Endothelial cell of umbilical vein (primary cell): Measurements from ENCODE around the gene PUS7L. TPM values are rescaled to one million over a fixed set of nuclear protein-coding genes. Genes with fewer than 3 reads are reported as not detected.

ENCODE experiments used
- BruUV-seq: library from RNA; stranded (reverse); fragments of 400-500 nt; replicated peaks from 2 replicates; lab custom pipeline; 2021; lab: Mats Ljungman, UMichigan
- CTCF ChIA-PET: fragments of 300-600, 350-600 bp; sonication (Branson Sonifier 250); formaldehyde crosslinking; loops from one replicate; lab custom pipeline; 2021; ENCODE audit warnings: antibody characterized with exemption, inconsistent platforms; lab: Charles Lee
- POLR2A ChIA-PET: fragments of 300-600, 350-600 bp; sonication (Branson Sonifier 250); formaldehyde crosslinking; loops from one replicate; lab custom pipeline; 2021; ENCODE audit warnings: antibody characterized with exemption, inconsistent platforms; lab: Charles Lee
- DNase-seq: peaks from one replicate; pipeline ENCODE4 v3.0.0-alpha.2; 2011; ENCODE audit warnings: low read depth, low spot score
- FAIRE-seq: peaks from 2 replicates; lab custom pipeline; 2011; peaks lifted over from hg19 to GRCh38; lab: Jason Lieb, UNC
- H2AFZ ChIP-seq: 2 replicates; pipeline ENCODE4 v1.6.0; 2012; ENCODE audit warnings: low read depth, low read length, control low read depth, inconsistent platforms
- H3K27ac ChIP-seq: 2 replicates; pipeline ENCODE4 v1.5.1; 2011; ENCODE audit warnings: low read depth, mild to moderate bottlenecking, control low read depth, low read length, moderate library complexity; ENCODE audit not compliant: insufficient read depth
- H3K27me3 ChIP-seq, 2 experiments: 2 replicates each; pipeline versions ENCODE4 v1.6.0 to v1.6.1; 2011; ENCODE audit warnings: low read length in 2 of 2, mixed read lengths in 1 of 2; ENCODE audit not compliant: control insufficient read depth in 2 of 2, insufficient read depth in 2 of 2
- H3K36me3 ChIP-seq, 2 experiments: 2 replicates in 1 of 2; 3 replicates in 1 of 2; pipeline ENCODE4 v1.5.1; 2011; ENCODE audit warnings: low read length in 2 of 2, mild to moderate bottlenecking in 1 of 2, moderate library complexity in 1 of 2; ENCODE audit not compliant: control insufficient read depth in 2 of 2, insufficient read depth in 2 of 2; ENCODE audit errors: extremely low read depth in 1 of 2
- H3K4me1 ChIP-seq: 3 replicates; pipeline ENCODE4 v1.5.1; 2011; ENCODE audit warnings: mild to moderate bottlenecking, low read length; ENCODE audit not compliant: control insufficient read depth, insufficient read depth; ENCODE audit errors: extremely low read depth
- H3K4me2 ChIP-seq: 2 replicates; pipeline ENCODE4 v1.6.1; 2011; ENCODE audit warnings: low read length, control low read depth, mixed read lengths; ENCODE audit not compliant: insufficient read depth
- H3K4me3 ChIP-seq, 3 experiments: fragments of 200-600 bp in 1 of 3; sonication (generic), shearing (Covaris generic) in 1 of 3; replicated peaks in 1 of 3; 2 replicates each; pipeline ENCODE4 v1.5.1; 2011 to 2016; ENCODE audit warnings: control low read depth in 3 of 3, low read length in 3 of 3, mild to moderate bottlenecking in 2 of 3, inconsistent platforms in 1 of 3, low read depth in 1 of 3, moderate library complexity in 1 of 3; ENCODE audit not compliant: insufficient read depth in 1 of 3
- H3K79me2 ChIP-seq: 2 replicates; pipeline ENCODE4 v1.6.0; 2012; ENCODE audit warnings: low read length, inconsistent platforms; ENCODE audit not compliant: control insufficient read depth, insufficient read depth
- H3K9ac ChIP-seq: replicated peaks from 2 replicates; pipeline ENCODE3; 2011; ENCODE audit warnings: low read length, control low read depth; ENCODE audit not compliant: insufficient read depth; ENCODE audit errors: extremely low read depth
- H3K9me1 ChIP-seq: replicated peaks from 3 replicates; pipeline ENCODE4 v1.6.0; 2011; ENCODE audit warnings: mild to moderate bottlenecking, low read length; ENCODE audit not compliant: control insufficient read depth, insufficient read depth; ENCODE audit errors: extremely low read depth
- H3K9me3 ChIP-seq: replicated peaks from 2 replicates; pipeline ENCODE4 v1.5.1; 2012; ENCODE audit warnings: low read length, inconsistent platforms; ENCODE audit not compliant: control insufficient read depth, insufficient read depth
- H4K20me1 ChIP-seq: replicated peaks from 2 replicates; pipeline ENCODE3; 2011; ENCODE audit warnings: mild to moderate bottlenecking, low read length; ENCODE audit not compliant: control insufficient read depth, insufficient read depth; ENCODE audit errors: extremely low read depth
- CTCF ChIP-seq, 2 donors: IDR thresholded peaks; 1 replicate in 1 of 2; 2 replicates in 1 of 2; pipeline ENCODE4 v1.5.1; 2011; ENCODE audit warnings: low read length in 2 of 2, mild to moderate bottlenecking in 2 of 2, moderate library complexity in 2 of 2, control low read depth in 1 of 2, inconsistent platforms in 1 of 2, low read depth in 1 of 2; ENCODE audit not compliant: insufficient read depth in 1 of 2; ENCODE audit errors: extremely low read depth in 1 of 2
- EZH2 ChIP-seq: IDR thresholded peaks from 2 replicates; pipeline ENCODE4 v1.6.1; 2012; ENCODE audit warnings: borderline replicate concordance, low read depth, mild to moderate bottlenecking, moderate library complexity, low read length, inconsistent platforms; ENCODE audit not compliant: severe bottlenecking
- FOS ChIP-seq: IDR thresholded peaks from 2 replicates; pipeline ENCODE4 v1.6.1; 2011; ENCODE audit warnings: mild to moderate bottlenecking, low read length, moderate library complexity, borderline replicate concordance; ENCODE audit not compliant: insufficient read depth
- GATA2 ChIP-seq: IDR thresholded peaks from 2 replicates; pipeline ENCODE4 v1.7.0; 2011; ENCODE audit warnings: low read depth, mild to moderate bottlenecking, moderate library complexity, mixed read lengths, low read length; ENCODE audit not compliant: insufficient read length, insufficient read depth
- JUN ChIP-seq: IDR thresholded peaks from 2 replicates; pipeline ENCODE4 v1.6.1; 2011; ENCODE audit warnings: borderline replicate concordance, low read depth; ENCODE audit not compliant: insufficient read length, insufficient read depth
- MYC ChIP-seq: IDR thresholded peaks from one replicate; pipeline ENCODE4 v1.6.1; 2011; ENCODE audit warnings: mild to moderate bottlenecking, low read depth, low read length
- dilution Hi-C: fragments of 300-500 bp; cut with MboI; formaldehyde crosslinking; loops from one replicate; pipeline ENCODE4 v1.15.0; 2019; ENCODE audit warnings: low sequenced_read_pairs; ENCODE audit not compliant: extremely low pct_ligation_motif_present
- intact Hi-C: fragments of 100-400 bp; cut with micrococcal nuclease; formaldehyde crosslinking; loops from one replicate; pipeline ENCODE4 v1.10.0; 2022
- polyA plus RNA-seq, 4 experiments: library from polyadenylated mRNA; depleted of rRNA in 3 of 4; stranded (reverse) in 3 of 4; unstranded in 1 of 4; fragments of >200 nt; gene quantifications; 2 replicates each; pipeline versions ENCODE4 v1.2.1 to v1.2.3, GENCODE V29; 2011 to 2012; ENCODE audit warnings: missing spikeins in 1 of 4
- total RNA-seq: library from RNA; stranded (reverse); gene quantifications from 2 replicates; pipeline ENCODE4 v1.2.3, GENCODE V29; 2021

PUS7L gene
- total and polyA plus RNA-seq, 2 donors (not counting 3 experiments of a cell fraction or from before 2014, with no cell fraction given) = 1.8 to 13.1 TPM

- ChIA-PET POLR2A (no interaction called here), CTCF (interaction anchor here (2.3 kb wide), 1 partner anchor 38 kb away, joined by 5 read pairs; no protein-coding TSS in a partner anchor)
- H3K9me1 ChIP-seq = no peaks in the 10 kb centered on the region
- no peak overlapping the region for H3K4me2 ChIP-seq
- intact Hi-C loops (no loop called here), dilution Hi-C loops (no loop called here)
- H3K36me3 ChIP-seq = peaks cover 0 to 2% of the 10 kb centered on the region in 2 experiments
- no TSS peak for BruUV-seq
- H3K4me3 ChIP-seq = no peak overlapping the region
- H3K79me2 ChIP-seq = peaks cover 5% of the 10 kb centered on the region
- peaks cover 9% of the 10 kb centered on the region for H3K4me1 ChIP-seq
- H3K27ac ChIP-seq = no peak overlapping the region
- no peak overlapping the region for H3K9ac ChIP-seq
- FAIRE-seq = no peak
- no peaks in the 10 kb centered on the region for H3K27me3 ChIP-seq
- TF ChIP-seq EZH2 (no peak), CTCF (IDR thresholded peaks at IDR 0.05; ENCODE audit: extremely low read depth in 1 of 2, insufficient read depth in 1 of 2, low read depth in 1 of 2, low read length in 2 of 2) (no peak), MYC (no peak), JUN (no peak), GATA2 (no peak), FOS (no peak)
- DNase-seq = no peak
- H3K9me3 ChIP-seq = no peaks in the 10 kb centered on the region
- H4K20me1 ChIP-seq = no peaks in the 10 kb centered on the region
- no peak overlapping the region for H2AFZ ChIP-seq
These were observed 5.9 kb upstream of the PUS7L start for GRCh38 chr12:43764528-43764927.
